Sigmoid colon (tissue), 4 donors: ENCODE measurements around the gene CAMK1D.

Source experiments
- CTCF ChIP-seq, 4 experiments: fragments of 450-650 bp in 3 of 4; fragments of 200-600 bp in 1 of 4; IDR thresholded peaks; one replicate each; pipeline ENCODE4 v1.5.1; 2016 to 2019; ENCODE audit warnings: antibody characterized with exemption in 4 of 4, mild to moderate bottlenecking in 3 of 4, moderate library complexity in 2 of 4
- EP300 ChIP-seq, 4 donors: sonication (generic); formaldehyde crosslinking; IDR thresholded peaks; one replicate each; pipeline ENCODE4 v1.6.1; 2017; ENCODE audit warnings: antibody characterized with exemption in 4 of 4
- POLR2A ChIP-seq, 2 donors: fragments of 450-650 bp; IDR thresholded peaks; one replicate each; pipeline ENCODE4 v1.6.1; 2016; ENCODE audit warnings: antibody characterized with exemption in 2 of 2, mild to moderate bottlenecking in 2 of 2, moderate library complexity in 2 of 2
- POLR2AphosphoS5 ChIP-seq, 4 donors: sonication (generic); formaldehyde crosslinking; IDR thresholded peaks; one replicate each; pipeline ENCODE4 v1.6.1; 2017; ENCODE audit warnings: antibody characterized with exemption in 4 of 4

GRCh38 chr10:12503311-12503710 is 154.0 kb downstream of the CAMK1D start:
- TF ChIP-seq CTCF (IDR thresholded peaks at IDR 0.05) (no peak), EP300 (IDR thresholded peaks at IDR 0.05) (no peak), POLR2A (IDR thresholded peaks at IDR 0.05) (no peak), POLR2AphosphoS5 (IDR thresholded peaks at IDR 0.05) (no peak)
